GM13976 (cell line): ENCODE results near the gene WWC2.

Experiments
- DNase-seq: peaks from one replicate; pipeline ENCODE4 v3.0.0; 2012; ENCODE audit warnings: low spot score
- CTCF ChIP-seq: IDR thresholded peaks from 2 replicates; pipeline ENCODE4 v1.5.1; 2012; ENCODE audit warnings: borderline replicate concordance, mild to moderate bottlenecking; ENCODE audit not compliant: insufficient read depth; ENCODE audit errors: extremely low read depth, missing control alignments, control extremely low read depth
- in situ Hi-C: fragments of 300-500 bp; cut with MboI; formaldehyde crosslinking; loops from one replicate; pipeline ENCODE4 v1.12.0; 2022; ENCODE audit warnings: low sequenced_read_pairs, mixed read lengths, inconsistent platforms; ENCODE audit not compliant: unreplicated experiment

The WWC2 gene

GRCh38 chr4:183347566-183347965 lies 248.5 kb downstream of the WWC2 start:
- in situ Hi-C loops, result no loop called here
- DNase-seq, result no peak
- TF ChIP-seq CTCF, result no peak

DNA sequence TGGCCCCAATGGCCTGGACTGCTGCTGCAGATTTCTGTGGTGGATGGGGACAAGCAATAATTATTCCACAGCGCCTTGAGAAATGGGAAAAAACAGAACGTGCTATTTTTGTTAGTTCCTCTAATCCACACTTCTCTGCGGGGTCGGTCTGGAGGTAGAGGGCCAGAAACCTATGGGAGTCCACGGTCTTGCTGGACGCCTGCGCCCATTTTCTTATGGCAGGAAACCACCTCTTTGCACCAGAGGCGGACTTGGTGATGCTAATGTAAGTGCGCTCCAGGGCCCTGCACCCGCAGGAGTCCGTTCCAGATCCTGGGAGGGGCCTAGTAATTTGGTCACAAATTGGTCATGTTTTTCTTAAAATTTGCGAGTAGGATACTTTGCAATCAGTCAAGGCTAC lies 249.1 kb downstream of the WWC2 start:
- TF ChIP-seq CTCF, result no peak
- no peak for DNase-seq
- in situ Hi-C loops, result no loop called here

DNA sequence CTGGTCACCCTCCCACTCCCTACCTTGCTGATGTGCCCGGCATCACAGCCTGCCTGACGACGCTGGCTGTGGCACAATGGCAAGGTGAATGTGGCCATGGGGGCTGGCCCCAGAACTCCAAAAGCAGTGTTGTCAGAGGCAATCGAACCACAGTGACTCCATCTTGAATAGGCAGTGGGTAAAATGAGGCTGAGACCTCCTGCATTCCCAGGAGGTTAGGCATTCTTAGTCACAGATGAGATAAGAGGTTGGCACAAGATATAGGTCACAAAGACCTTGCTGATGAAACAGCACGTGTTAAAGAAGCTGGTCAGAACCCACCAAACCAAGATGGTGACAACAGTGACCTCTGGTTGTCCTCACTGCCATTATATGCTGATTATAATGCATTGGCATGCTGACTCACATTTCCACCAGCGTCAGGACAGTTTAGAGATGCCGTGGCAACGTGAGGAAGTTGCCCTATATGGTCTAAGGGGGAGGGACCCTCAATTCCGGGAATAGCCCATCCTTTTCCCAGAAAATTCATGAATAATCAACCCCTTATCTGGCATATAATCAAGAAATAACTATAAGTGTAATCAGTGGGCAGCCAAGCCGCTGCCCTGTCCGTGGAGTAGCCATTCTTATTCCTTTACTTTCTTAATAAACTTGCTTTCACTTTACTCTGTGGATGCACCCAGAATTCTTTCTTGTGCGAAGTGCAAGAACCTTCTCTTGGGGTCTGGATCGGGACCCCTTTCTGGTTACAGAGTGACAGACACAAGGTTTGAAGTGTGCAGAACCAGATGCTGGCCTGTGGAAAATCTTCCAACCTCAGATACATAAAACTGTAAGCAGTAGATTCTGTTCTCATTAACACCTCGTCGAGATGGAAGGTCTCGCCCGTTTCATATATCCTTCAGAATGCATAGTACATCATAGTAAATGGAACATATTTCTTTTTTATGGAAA lies 249.9 kb downstream of the WWC2 start:
- in situ Hi-C loops, result no loop called here
- DNase-seq, result no peak
- no peak for TF ChIP-seq CTCF

GRCh38 chr4:183349673-183350072 lies 250.6 kb downstream of the WWC2 start:
- DNase-seq, result no peak

GRCh38 chr4:183350317-183351071 lies 251.4 kb downstream of the WWC2 start:
- in situ Hi-C loops, result no loop called here
- TF ChIP-seq CTCF, result no peak
- no peak for DNase-seq

More at GRCh38 chr4:183349673-183350072, 250.6 kb downstream of the WWC2 start:
- in situ Hi-C loops, result no loop called here
- no peak for TF ChIP-seq CTCF

DNA sequence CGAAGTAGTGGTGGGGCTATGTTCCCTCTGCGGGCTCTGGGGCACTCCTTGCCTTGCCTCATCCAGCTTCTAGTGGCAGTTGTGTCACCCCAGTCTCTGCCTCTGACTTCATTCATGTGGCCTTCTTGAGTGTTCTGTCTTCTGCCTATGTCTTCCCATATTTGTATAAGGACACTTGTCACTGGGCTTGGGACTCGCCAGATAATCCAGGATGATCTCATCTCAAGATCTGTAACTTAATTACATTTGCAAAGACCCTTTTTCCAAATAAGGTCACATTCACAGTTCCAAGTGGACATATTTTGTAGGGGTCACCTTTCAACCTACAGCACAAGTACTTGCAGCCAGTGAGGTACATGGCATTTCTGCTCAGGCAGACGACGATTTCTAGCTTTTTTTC lies 253.5 kb downstream of the WWC2 start:
- TF ChIP-seq CTCF, result no peak
- no peak for DNase-seq
- in situ Hi-C loops, result no loop called here
